Smooth muscle cell (in vitro differentiated cells): ENCODE measurements around the gene CREBBP. TPM values are rescaled to one million over a fixed set of nuclear protein-coding genes. Genes with fewer than 3 reads are reported as not detected.

Source experiments
- DNase-seq: peaks from one replicate; lab custom pipeline; 2025; ENCODE audit not compliant: unreplicated experiment; lab: John Stamatoyannopoulos, UW
- H2AFZ ChIP-seq: fragments of 200-600 bp; sonication (generic); 2 replicates; pipeline ENCODE4 v1.6.0; 2016; ENCODE audit warnings: antibody characterized with exemption, low read depth, mild to moderate bottlenecking
- H3F3A ChIP-seq: fragments of 200-600 bp; sonication (generic); 2 replicates; pipeline ENCODE4 v1.6.0; 2017; ENCODE audit warnings: antibody characterized with exemption, low read depth
- H3K27ac ChIP-seq: fragments of 200-600 bp; sonication (generic); 2 replicates; pipeline ENCODE4 v1.5.1; 2016; ENCODE audit warnings: low read depth, mild to moderate bottlenecking
- H3K27me3 ChIP-seq: fragments of 200-600 bp; sonication (generic); 2 replicates; pipeline ENCODE4 v1.6.1; 2016; ENCODE audit warnings: low read depth, mild to moderate bottlenecking
- H3K36me3 ChIP-seq: fragments of 200-600 bp; sonication (generic); 2 replicates; pipeline ENCODE4 v1.5.1; 2016; ENCODE audit warnings: low read depth
- H3K4me1 ChIP-seq: fragments of 200-600 bp; sonication (generic); 2 replicates; pipeline ENCODE4 v1.5.1; 2016; ENCODE audit warnings: low read depth
- H3K4me2 ChIP-seq: fragments of 200-600 bp; sonication (generic); 2 replicates; pipeline ENCODE4 v1.6.0; 2016; ENCODE audit warnings: mild to moderate bottlenecking
- H3K4me3 ChIP-seq: fragments of 200-600 bp; sonication (generic); 2 replicates; pipeline ENCODE4 v1.5.1; 2016; ENCODE audit warnings: mild to moderate bottlenecking
- H3K79me2 ChIP-seq: fragments of 200-600 bp; sonication (generic); 2 replicates; pipeline ENCODE4 v1.6.0; 2016; ENCODE audit warnings: low read depth, mild to moderate bottlenecking
- H3K9ac ChIP-seq: fragments of 200-600 bp; sonication (generic); 2 replicates; pipeline ENCODE4 v1.6.0; 2016; ENCODE audit warnings: low read depth
- H3K9me3 ChIP-seq: fragments of 200-600 bp; sonication (generic); replicated peaks from 2 replicates; pipeline ENCODE4 v1.5.1; 2016; ENCODE audit warnings: low read depth
- H4K20me1 ChIP-seq: fragments of 200-600 bp; sonication (generic); 2 replicates; pipeline ENCODE4 v1.6.0; 2016; ENCODE audit warnings: low read depth
- WGBS: methylation state at CpG from one replicate; pipeline ENCODE4 v1.1.7; 2016; ENCODE audit warnings: low lambda C conversion rate; 5-methylcytosine and 5-hydroxymethylcytosine counted together
- polyA plus RNA-seq: library from polyadenylated mRNA; unstranded; fragments of >200 nt; fragmentation: Nextera tagmentation; extraction: Ambion mirVana; gene quantifications from 2 replicates; pipeline ENCODE4 v1.2.1, GENCODE V29; 2016
- total RNA-seq: library from RNA; depleted of rRNA; stranded (reverse); fragments of >200 nt; gene quantifications from 2 replicates; pipeline ENCODE4 v1.2.3, GENCODE V29; 2014
- TF ChIP-seq, protein P1 (sequence below): fragments of 200-600 bp; sonication (generic); IDR thresholded peaks from 2 replicates; pipeline ENCODE4 v1.5.1; 2017; ENCODE audit warnings: borderline replicate concordance, mild to moderate bottlenecking, antibody characterized with exemption; ENCODE audit not compliant: insufficient read depth, poor library complexity, severe bottlenecking

Gene CREBBP
- total and polyA plus RNA-seq, 2 experiments from 2014 or later = 14.3 to 19.6 TPM

GRCh38 chr16:3755249-3755648 lies 125.3 kb downstream of the CREBBP start:
- Histone ChIP-seq H3K4me2 (no peak overlapping the region), H2AFZ (no peak overlapping the region), H3K79me2 (peaks cover 39% of the 10 kb centered on the region), H4K20me1 (peaks cover 67% of the 10 kb centered on the region), H3K9me3 (no peaks in the 10 kb centered on the region), H3F3A (no peaks in the 10 kb centered on the region), H3K36me3 (peaks cover 6% of the 10 kb centered on the region), H3K4me3 (no peak overlapping the region), H3K27ac (no peak overlapping the region), H3K9ac (no peak overlapping the region), H3K4me1 (no peaks in the 10 kb centered on the region), H3K27me3 (no peaks in the 10 kb centered on the region)
- TF ChIP-seq, protein P1, sequence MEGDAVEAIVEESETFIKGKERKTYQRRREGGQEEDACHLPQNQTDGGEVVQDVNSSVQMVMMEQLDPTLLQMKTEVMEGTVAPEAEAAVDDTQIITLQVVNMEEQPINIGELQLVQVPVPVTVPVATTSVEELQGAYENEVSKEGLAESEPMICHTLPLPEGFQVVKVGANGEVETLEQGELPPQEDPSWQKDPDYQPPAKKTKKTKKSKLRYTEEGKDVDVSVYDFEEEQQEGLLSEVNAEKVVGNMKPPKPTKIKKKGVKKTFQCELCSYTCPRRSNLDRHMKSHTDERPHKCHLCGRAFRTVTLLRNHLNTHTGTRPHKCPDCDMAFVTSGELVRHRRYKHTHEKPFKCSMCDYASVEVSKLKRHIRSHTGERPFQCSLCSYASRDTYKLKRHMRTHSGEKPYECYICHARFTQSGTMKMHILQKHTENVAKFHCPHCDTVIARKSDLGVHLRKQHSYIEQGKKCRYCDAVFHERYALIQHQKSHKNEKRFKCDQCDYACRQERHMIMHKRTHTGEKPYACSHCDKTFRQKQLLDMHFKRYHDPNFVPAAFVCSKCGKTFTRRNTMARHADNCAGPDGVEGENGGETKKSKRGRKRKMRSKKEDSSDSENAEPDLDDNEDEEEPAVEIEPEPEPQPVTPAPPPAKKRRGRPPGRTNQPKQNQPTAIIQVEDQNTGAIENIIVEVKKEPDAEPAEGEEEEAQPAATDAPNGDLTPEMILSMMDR = no peak
- no peak for DNase-seq
- 96% methylated on average over 4 of the region's 4 CpGs for WGBS

DNA sequence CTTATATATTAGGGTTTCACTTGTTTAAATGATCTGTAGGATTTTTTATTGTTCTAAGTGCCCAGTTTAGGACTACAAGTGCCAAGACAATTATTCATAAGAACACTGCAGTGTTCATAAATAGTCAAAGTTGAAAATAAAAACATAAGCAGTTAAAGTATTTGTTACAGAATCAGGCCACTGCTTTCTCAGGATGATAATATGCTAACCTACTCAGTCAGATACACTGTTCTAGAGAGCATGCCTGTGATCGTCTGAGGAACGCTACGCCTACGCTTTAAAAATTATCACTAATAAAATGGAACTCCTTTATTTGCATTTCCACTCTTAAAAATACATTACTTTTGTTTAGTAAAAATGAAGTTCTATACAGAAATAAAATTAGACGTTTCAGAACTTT lies 125.7 kb downstream of the CREBBP start:
- H2AFZ ChIP-seq = no peak overlapping the region
- peaks cover 37% of the 10 kb centered on the region for H3K79me2 ChIP-seq
- no peak overlapping the region for H3K4me2 ChIP-seq
- peaks cover 65% of the 10 kb centered on the region for H4K20me1 ChIP-seq
- H3K4me1 ChIP-seq = no peaks in the 10 kb centered on the region
- H3K9me3 ChIP-seq = no peaks in the 10 kb centered on the region
- H3K36me3 ChIP-seq = peaks cover 6% of the 10 kb centered on the region
- WGBS = 96% methylated on average over 5 of the region's 5 CpGs
- no peak overlapping the region for H3K9ac ChIP-seq
- no peak overlapping the region for H3K4me3 ChIP-seq
- no peaks in the 10 kb centered on the region for H3K27me3 ChIP-seq
- no peaks in the 10 kb centered on the region for H3F3A ChIP-seq
- H3K27ac ChIP-seq = no peak overlapping the region
- DNase-seq = no peak
- TF ChIP-seq, protein P1 = no peak

GRCh38 chr16:3754081-3754703 lies 126.3 kb downstream of the CREBBP start:
- Histone ChIP-seq H3K4me1 (no peaks in the 10 kb centered on the region), H2AFZ (no peak overlapping the region), H3K4me3 (no peak overlapping the region), H3K9me3 (no peaks in the 10 kb centered on the region), H3F3A (no peaks in the 10 kb centered on the region), H3K27ac (no peak overlapping the region), H3K79me2 (peaks cover 42% of the 10 kb centered on the region), H4K20me1 (peaks cover 60% of the 10 kb centered on the region), H3K27me3 (no peaks in the 10 kb centered on the region), H3K4me2 (no peak overlapping the region), H3K9ac (no peak overlapping the region), H3K36me3 (peaks cover 8% of the 10 kb centered on the region)
- 93% methylated on average over 4 of the region's 4 CpGs for WGBS
- no peak for DNase-seq
- TF ChIP-seq, protein P1 = no peak

GRCh38 chr16:3752984-3753383 lies 127.5 kb downstream of the CREBBP start:
- H2AFZ ChIP-seq = no peak overlapping the region
- H3K27ac ChIP-seq = no peak overlapping the region
- H3K79me2 ChIP-seq = peaks cover 42% of the 10 kb centered on the region
- 97% methylated on average over 15 of the region's 15 CpGs for WGBS
- peaks cover 53% of the 10 kb centered on the region for H4K20me1 ChIP-seq
- H3K4me1 ChIP-seq = no peaks in the 10 kb centered on the region
- TF ChIP-seq, protein P1 = no peak
- H3F3A ChIP-seq = no peaks in the 10 kb centered on the region
- DNase-seq = no peak
- no peaks in the 10 kb centered on the region for H3K9me3 ChIP-seq
- H3K36me3 ChIP-seq = peaks cover 7% of the 10 kb centered on the region
- no peaks in the 10 kb centered on the region for H3K27me3 ChIP-seq
- no peak overlapping the region for H3K4me2 ChIP-seq
- no peak overlapping the region for H3K9ac ChIP-seq
- no peak overlapping the region for H3K4me3 ChIP-seq
